Hematopoietic multipotent progenitor cell treated with erythropoietin and hydrocortisone succinate and interleukin-3 and kit ligand, for 8 days (in vitro differentiated cells): ENCODE measurements around the gene ANKRD45.
"Not testable (repeated sequence)": the region's sequence is repeated elsewhere in the genome, so short reads cannot be mapped to it uniquely, and the experiment has no call there.

Experiments
- DNase-seq: peaks from one replicate; pipeline ENCODE4 v3.0.0-alpha.2; 2015

The ANKRD45 gene

DNA sequence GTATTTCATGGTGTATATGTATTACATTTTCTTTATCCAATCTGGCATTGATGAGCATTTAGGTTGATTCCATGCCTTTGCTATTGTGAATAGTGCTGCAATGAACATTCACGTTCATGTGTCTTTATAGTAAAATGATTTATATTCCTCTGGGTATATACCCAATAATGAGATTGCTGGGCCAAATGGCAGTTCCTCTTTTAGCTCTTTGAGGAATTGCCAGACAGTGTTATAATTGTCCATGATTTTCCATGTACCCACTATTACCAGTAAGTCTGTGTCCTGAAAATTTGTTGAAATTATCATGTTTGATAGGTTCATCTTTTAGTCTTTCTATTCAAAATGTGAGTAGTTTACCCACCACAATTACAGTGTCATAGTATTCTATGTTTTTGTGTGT is 101.2 kb downstream of the ANKRD45 start:
- no peak for DNase-seq

DNA sequence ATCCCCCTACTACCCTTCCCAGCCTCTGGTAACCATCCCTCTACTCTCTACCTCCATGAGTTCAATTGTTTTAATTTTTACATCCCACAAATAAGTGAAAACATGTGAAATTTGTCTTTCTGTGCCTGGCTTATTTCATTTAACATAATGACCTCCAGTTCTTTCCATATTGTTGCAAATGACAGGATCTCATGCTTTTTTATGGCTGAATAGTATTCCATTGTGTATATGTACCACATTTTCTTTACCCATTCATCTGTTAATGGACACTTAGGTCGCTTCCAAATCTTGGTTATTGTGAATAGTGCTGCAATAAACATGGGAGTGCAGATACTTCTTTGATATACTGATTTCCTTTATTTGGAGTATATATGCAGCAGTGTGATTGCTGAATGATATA is 105.8 kb downstream of the ANKRD45 start:
- not testable (repeated sequence) for DNase-seq

DNA sequence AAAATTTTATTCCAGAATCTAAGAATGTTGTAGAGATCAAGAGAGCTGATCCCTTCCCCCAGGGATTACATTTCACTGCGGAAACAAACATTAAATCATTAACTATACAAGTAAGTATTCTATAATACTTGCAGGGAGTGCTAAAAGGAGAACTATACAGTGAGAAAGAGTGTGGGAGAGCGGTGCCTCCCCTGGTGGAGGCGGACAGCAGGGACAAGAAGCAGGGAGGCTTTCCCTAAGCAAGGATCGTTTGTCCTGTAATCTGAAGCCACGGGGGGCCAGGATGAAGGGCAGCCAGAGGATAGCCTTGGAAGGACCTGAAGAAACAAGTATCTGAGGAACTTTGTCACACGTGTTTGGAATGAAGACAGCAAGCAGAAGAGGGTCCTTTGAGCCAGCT is 106.8 kb downstream of the ANKRD45 start:
- DNase-seq = no peak

DNA sequence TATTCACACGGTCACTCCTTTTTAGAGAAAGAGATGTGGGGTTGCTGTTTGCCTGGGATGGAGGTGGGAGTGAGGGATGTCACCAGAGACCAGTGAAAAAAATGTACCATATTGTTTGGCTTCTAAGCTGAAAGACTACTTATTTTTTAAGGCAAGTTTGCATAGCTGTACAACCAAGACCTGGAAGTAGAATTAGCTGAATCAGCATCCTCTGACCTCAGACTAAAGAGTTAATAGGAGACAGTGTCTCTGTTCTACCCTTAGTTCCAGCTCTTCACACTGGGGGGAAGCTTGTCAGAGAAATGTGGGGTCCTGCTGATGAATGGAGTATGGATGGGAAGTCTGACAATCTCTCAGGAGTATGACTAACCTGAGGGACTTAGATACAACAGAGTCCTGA is 108.4 kb downstream of the ANKRD45 start:
- no peak for DNase-seq

DNA sequence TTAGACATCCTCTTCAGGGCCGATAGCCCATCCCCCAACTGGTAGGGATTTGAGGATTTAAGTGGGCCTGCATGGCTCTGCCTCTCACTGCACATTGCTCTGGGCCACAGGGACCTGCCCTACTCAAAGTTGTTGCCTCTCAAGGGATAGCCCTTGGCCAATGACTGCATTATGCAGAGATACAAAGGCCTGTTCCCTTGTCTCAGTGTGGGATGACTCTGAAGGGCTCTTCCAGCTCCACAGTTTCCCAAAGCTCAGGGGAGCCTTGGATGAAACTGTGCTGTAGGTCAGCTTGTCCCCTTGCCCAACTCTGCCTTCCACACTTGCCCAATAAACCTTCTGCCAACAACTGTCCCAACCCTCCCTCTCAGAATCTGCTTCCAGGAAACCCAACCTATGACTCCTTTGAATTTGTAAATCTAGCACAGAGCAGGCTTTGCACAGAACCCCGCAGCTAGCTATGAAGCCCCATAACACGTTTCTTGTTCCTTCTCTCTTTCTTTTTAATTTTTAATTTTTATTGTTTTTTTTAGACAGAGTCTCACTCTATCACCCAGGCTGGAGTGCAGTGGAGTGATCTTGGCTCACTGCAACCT is 109.3 kb downstream of the ANKRD45 start:
- DNase-seq = no peak
